Central memory CD8-positive, alpha-beta T cell (primary cell): ENCODE results near the gene ATAD3A.

Experiments
- ATAC-seq: fragments of 150-1000 bp; cut with Tn5 transposase; replicated peaks from 2 replicates; pipeline ENCODE4 v1.10.0; 2022; ENCODE audit warnings: mild to moderate bottlenecking, moderate FRiP score, moderate number of reproducible peaks; ENCODE audit not compliant: poor library complexity, severe bottlenecking; ENCODE audit errors: extremely low read depth
- DNase-seq, 2 donors: peaks; one replicate each; pipeline ENCODE4 v3.0.0; 2021; ENCODE audit warnings: low spot score in 2 of 2
- H3K27ac Mint-ChIP-seq: one replicate; pipeline ENCODE4 v1.8.0; 2022; ENCODE audit warnings: low read depth, mild to moderate bottlenecking, moderate library complexity, mixed read lengths
- H3K27me3 Mint-ChIP-seq: one replicate; pipeline ENCODE4 v1.8.0; 2022; ENCODE audit warnings: mixed read lengths
- H3K36me3 Mint-ChIP-seq: one replicate; pipeline ENCODE4 v1.8.0; 2022; ENCODE audit warnings: mild to moderate bottlenecking, moderate library complexity, mixed read lengths; ENCODE audit not compliant: insufficient read depth
- H3K4me1 Mint-ChIP-seq: one replicate; pipeline ENCODE4 v1.8.0; 2022; ENCODE audit warnings: mixed read lengths
- H3K4me3 Mint-ChIP-seq: one replicate; pipeline ENCODE4 v1.8.0; 2022; ENCODE audit warnings: mild to moderate bottlenecking, moderate library complexity, mixed read lengths
- H3K9me3 Mint-ChIP-seq: one replicate; pipeline ENCODE4 v1.8.0; 2022; ENCODE audit warnings: mixed read lengths

Gene ATAD3A

GRCh38 chr1:1578371-1578940, 66.5 kb downstream of the ATAD3A start:
- H3K36me3 Mint-ChIP-seq: peaks cover 17% of the 10 kb centered on the region
- DNase-seq (no peak), ATAC-seq (no peak)
- H3K9me3 Mint-ChIP-seq: no peaks in the 10 kb centered on the region
- no peak overlapping the region for H3K4me3 Mint-ChIP-seq
- H3K4me1 Mint-ChIP-seq: peaks cover 14% of the 10 kb centered on the region
- H3K27me3 Mint-ChIP-seq: peaks cover 23% of the 10 kb centered on the region
- H3K27ac Mint-ChIP-seq: no peak overlapping the region

GRCh38 chr1:1582585-1583346, 70.8 kb downstream of the ATAD3A start:
- DNase-seq (no peak), ATAC-seq (no peak)
- no peak overlapping the region for H3K4me3 Mint-ChIP-seq
- no peaks in the 10 kb centered on the region for H3K4me1 Mint-ChIP-seq
- no peaks in the 10 kb centered on the region for H3K36me3 Mint-ChIP-seq
- H3K27me3 Mint-ChIP-seq: peaks cover 24% of the 10 kb centered on the region
- no peak overlapping the region for H3K27ac Mint-ChIP-seq
- no peaks in the 10 kb centered on the region for H3K9me3 Mint-ChIP-seq

- no peak overlapping the region for H3K4me3 Mint-ChIP-seq
- no peaks in the 10 kb centered on the region for H3K4me1 Mint-ChIP-seq
- no peak for DNase-seq
- H3K36me3 Mint-ChIP-seq: no peaks in the 10 kb centered on the region
- ATAC-seq: no peak
- peaks cover 27% of the 10 kb centered on the region for H3K27me3 Mint-ChIP-seq
- H3K27ac Mint-ChIP-seq: no peak overlapping the region
- no peaks in the 10 kb centered on the region for H3K9me3 Mint-ChIP-seq
These were observed 71.5 kb downstream of the ATAD3A start for GRCh38 chr1:1583347-1584010.
